Fibroblast of pulmonary artery (primary cell): ENCODE results near the gene HSP90AA1.
"Not testable (repeated sequence)": the region's sequence is repeated elsewhere in the genome, so short reads cannot be mapped to it uniquely, and the experiment has no call there.

Experiments
- DNase-seq: peaks from one replicate; pipeline ENCODE4 v3.0.0-alpha.2; 2010; ENCODE audit warnings: low read depth
- H3K4me3 ChIP-seq: replicated peaks from 2 replicates; pipeline ENCODE4 v1.5.1; 2011; ENCODE audit warnings: low read depth, mild to moderate bottlenecking, control low read depth, low read length, moderate library complexity
- TF ChIP-seq, protein P1 (sequence below): IDR thresholded peaks from 2 replicates; pipeline ENCODE4 v1.5.1; 2011; ENCODE audit warnings: mild to moderate bottlenecking, control low read depth, low read length, inconsistent platforms; ENCODE audit errors: missing control alignments

HSP90AA1 gene

GRCh38 chr14:102078831-102079699 is 7.8 kb downstream of the HSP90AA1 start:
- DNase-seq = no peak
- no peak overlapping the region for H3K4me3 ChIP-seq
- TF ChIP-seq, protein P1, sequence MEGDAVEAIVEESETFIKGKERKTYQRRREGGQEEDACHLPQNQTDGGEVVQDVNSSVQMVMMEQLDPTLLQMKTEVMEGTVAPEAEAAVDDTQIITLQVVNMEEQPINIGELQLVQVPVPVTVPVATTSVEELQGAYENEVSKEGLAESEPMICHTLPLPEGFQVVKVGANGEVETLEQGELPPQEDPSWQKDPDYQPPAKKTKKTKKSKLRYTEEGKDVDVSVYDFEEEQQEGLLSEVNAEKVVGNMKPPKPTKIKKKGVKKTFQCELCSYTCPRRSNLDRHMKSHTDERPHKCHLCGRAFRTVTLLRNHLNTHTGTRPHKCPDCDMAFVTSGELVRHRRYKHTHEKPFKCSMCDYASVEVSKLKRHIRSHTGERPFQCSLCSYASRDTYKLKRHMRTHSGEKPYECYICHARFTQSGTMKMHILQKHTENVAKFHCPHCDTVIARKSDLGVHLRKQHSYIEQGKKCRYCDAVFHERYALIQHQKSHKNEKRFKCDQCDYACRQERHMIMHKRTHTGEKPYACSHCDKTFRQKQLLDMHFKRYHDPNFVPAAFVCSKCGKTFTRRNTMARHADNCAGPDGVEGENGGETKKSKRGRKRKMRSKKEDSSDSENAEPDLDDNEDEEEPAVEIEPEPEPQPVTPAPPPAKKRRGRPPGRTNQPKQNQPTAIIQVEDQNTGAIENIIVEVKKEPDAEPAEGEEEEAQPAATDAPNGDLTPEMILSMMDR = no peak

DNA sequence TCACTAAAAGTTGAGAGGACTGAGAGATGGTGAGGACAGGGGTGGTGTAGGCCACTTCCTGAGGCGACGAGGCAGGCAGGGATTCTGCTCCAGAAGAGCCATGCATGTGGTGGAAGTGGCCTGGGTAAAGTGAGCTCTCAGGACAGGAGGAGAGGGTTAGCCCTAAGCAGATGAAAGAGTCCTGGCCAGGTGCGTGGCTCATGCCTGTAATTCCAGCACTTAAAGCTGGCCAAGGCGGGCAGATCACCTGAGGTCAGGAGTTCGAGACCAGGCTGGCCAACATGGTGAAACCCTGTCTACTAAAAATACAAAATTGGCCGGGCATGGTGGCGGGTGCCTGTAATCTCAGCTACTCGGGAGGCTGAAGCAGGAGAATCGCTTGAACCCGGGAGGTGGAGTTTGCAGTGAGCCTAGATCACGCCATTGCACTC is 8.5 kb downstream of the HSP90AA1 start:
- not testable (repeated sequence) for DNase-seq, H3K4me3 ChIP-seq

DNA sequence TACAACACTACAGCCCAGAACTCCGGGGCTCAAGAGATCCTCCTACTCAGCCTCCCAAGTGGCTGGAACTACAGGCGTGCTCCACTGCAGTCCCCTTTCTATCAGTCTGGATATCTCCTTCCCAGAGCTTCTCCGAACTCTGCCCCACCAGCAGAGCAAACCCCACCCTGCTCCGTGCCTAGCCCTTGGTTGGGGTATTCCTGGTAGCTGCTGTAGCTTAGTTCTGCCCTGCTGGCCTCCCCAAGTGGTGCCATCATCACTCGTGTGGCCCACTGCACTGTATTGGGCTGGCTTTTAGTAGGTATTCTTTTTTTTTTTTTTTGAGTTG is 9.5 kb downstream of the HSP90AA1 start:
- TF ChIP-seq, protein P1 = no peak
- no peak overlapping the region for H3K4me3 ChIP-seq
- no peak for DNase-seq

DNA sequence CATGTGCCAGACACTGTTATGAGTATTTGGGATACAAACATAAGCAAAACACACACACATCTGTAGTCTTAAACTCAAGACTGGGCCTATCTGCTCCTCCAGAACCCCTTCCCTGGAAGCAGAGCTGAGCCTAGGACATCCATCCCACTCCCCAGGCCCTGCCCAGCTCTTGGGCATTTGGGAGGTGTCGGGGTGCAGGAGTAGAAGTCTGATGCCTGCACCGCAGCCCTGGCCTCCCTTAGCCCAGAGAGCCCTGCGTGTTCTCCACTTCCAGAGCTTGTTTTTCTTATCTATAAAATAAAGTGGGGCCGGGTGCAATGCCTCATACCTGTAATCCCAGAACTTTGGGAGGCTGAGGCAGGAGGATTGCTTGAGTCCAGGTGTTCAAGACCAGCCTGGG is 11.7 kb downstream of the HSP90AA1 start:
- TF ChIP-seq, protein P1 = no peak
- DNase-seq = no peak

GRCh38 chr14:102074415-102074964 is 12.4 kb downstream of the HSP90AA1 start:
- TF ChIP-seq, protein P1 = no peak
- DNase-seq = no peak
- no peak overlapping the region for H3K4me3 ChIP-seq

More for the DNA sequence above, 11.7 kb downstream of the HSP90AA1 start:
- no peak overlapping the region for H3K4me3 ChIP-seq

- DNase-seq = peak; percentile 63
- TF ChIP-seq, protein P1 = no peak
- H3K4me3 ChIP-seq = no peak overlapping the region
Observed at GRCh38 chr14:102071283-102071998, 15.4 kb downstream of the HSP90AA1 start.

GRCh38 chr14:102066041-102066451 is 20.8 kb downstream of the HSP90AA1 start:
- DNase-seq = no peak
- TF ChIP-seq, protein P1 = no peak
- no peak overlapping the region for H3K4me3 ChIP-seq

DNA sequence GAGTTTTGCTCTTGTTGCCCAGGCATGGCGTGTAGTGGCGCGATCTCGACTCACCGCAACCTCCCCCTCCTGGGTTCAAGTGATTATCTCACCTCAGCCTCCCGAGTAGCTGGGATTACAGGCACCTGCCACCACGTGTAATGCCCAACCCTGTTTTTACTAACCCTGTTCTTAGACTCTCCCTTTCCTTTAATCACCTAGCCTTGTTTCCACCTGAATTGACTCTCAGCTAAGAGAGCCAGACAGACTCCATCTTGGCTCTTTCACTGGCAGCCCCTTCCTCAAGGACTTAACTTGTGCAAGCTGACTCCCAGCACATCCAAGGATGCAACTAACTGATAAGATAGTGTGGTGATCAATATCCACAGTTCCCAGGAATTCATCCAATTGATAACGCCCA is 22.3 kb downstream of the HSP90AA1 start:
- not testable (repeated sequence) for H3K4me3 ChIP-seq, DNase-seq
